Neural crest cell (in vitro differentiated cells): ENCODE data around the gene ATP13A2. TPM values are rescaled to one million over a fixed set of nuclear protein-coding genes. Genes with fewer than 3 reads are reported as not detected.

ENCODE experiments used
- DNase-seq: peaks from one replicate; pipeline ENCODE4 v3.0.0; 2021; ENCODE audit warnings: low read depth, mixed read lengths, low spot score
- H3K27ac Mint-ChIP-seq: one replicate; pipeline ENCODE4 v1.8.0; 2021; ENCODE audit warnings: mild to moderate bottlenecking, mixed read lengths; ENCODE audit not compliant: unreplicated experiment
- H3K27me3 Mint-ChIP-seq: 2 replicates; pipeline ENCODE4 v1.8.0; 2021; ENCODE audit warnings: low read depth, mild to moderate bottlenecking, mixed read lengths
- H3K36me3 Mint-ChIP-seq: 2 replicates; pipeline ENCODE4 v1.8.0; 2021; ENCODE audit warnings: low read depth, mild to moderate bottlenecking, mixed read lengths
- H3K4me1 Mint-ChIP-seq: 2 replicates; pipeline ENCODE4 v1.8.0; 2021; ENCODE audit warnings: mixed read lengths
- H3K4me3 Mint-ChIP-seq: one replicate; pipeline ENCODE4 v1.8.0; 2021; ENCODE audit warnings: mild to moderate bottlenecking, mixed read lengths
- H3K9me3 Mint-ChIP-seq: 2 replicates; pipeline ENCODE4 v1.8.0; 2021; ENCODE audit warnings: mixed read lengths
- total RNA-seq: library from RNA; stranded (reverse); gene quantifications from 2 replicates; pipeline ENCODE4 v1.2.1, GENCODE V29; 2021
- TF ChIP-seq, protein P1 (sequence below): fragments of 200-600 bp; sonication (generic); conservative IDR thresholded peaks from 2 replicates; pipeline ENCODE4 v1.5.0; 2021; ENCODE audit warnings: antibody characterized with exemption, mild to moderate bottlenecking

Gene ATP13A2
- total RNA-seq, 1 donor from 2014 or later: 53.9 TPM

DNA sequence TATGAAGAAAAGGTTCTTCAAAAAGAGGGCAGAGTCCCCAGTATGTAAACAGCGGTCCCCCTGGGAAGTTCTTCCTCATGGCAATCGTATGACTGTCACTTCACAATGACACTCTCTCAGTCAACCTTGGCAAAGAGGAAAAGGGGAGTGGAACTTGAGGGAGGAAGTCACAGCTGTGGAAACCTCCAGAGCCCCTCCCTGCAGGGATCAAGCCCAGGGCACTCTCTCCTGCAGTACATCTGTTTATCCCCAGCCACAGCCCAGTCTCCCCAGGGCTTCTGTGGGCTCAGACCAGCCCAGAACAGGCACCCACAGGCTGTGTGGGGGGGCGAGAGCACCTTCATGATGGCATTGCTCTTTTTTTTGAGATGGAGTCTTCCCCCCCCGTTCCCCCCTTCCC lies 2.0 kb downstream of the ATP13A2 start:
- peaks cover 17% of the 10 kb centered on the region for H3K4me1 Mint-ChIP-seq
- H3K27ac Mint-ChIP-seq: no peak overlapping the region
- TF ChIP-seq, protein P1, sequence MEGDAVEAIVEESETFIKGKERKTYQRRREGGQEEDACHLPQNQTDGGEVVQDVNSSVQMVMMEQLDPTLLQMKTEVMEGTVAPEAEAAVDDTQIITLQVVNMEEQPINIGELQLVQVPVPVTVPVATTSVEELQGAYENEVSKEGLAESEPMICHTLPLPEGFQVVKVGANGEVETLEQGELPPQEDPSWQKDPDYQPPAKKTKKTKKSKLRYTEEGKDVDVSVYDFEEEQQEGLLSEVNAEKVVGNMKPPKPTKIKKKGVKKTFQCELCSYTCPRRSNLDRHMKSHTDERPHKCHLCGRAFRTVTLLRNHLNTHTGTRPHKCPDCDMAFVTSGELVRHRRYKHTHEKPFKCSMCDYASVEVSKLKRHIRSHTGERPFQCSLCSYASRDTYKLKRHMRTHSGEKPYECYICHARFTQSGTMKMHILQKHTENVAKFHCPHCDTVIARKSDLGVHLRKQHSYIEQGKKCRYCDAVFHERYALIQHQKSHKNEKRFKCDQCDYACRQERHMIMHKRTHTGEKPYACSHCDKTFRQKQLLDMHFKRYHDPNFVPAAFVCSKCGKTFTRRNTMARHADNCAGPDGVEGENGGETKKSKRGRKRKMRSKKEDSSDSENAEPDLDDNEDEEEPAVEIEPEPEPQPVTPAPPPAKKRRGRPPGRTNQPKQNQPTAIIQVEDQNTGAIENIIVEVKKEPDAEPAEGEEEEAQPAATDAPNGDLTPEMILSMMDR: no peak
- H3K9me3 Mint-ChIP-seq: no peaks in the 10 kb centered on the region
- H3K36me3 Mint-ChIP-seq: no peaks in the 10 kb centered on the region
- no peak for DNase-seq
- peaks cover 7% of the 10 kb centered on the region for H3K27me3 Mint-ChIP-seq
- H3K4me3 Mint-ChIP-seq: peak overlapping the region; percentile 72

GRCh38 chr1:17008208-17008855 lies 3.4 kb downstream of the ATP13A2 start:
- TF ChIP-seq, protein P1: no peak
- H3K4me3 Mint-ChIP-seq: no peak overlapping the region
- DNase-seq: no peak
- H3K4me1 Mint-ChIP-seq: peaks cover 17% of the 10 kb centered on the region
- no peaks in the 10 kb centered on the region for H3K36me3 Mint-ChIP-seq
- no peaks in the 10 kb centered on the region for H3K9me3 Mint-ChIP-seq
- H3K27me3 Mint-ChIP-seq: peaks cover 7% of the 10 kb centered on the region
- H3K27ac Mint-ChIP-seq: no peak overlapping the region

- Mint-ChIP-seq H3K27me3 (peaks cover 2% of the 10 kb centered on the region), H3K9me3 (no peaks in the 10 kb centered on the region), H3K36me3 (no peaks in the 10 kb centered on the region), H3K4me1 (peaks cover 15% of the 10 kb centered on the region), H3K4me3 (no peak overlapping the region), H3K27ac (no peak overlapping the region)
- DNase-seq: no peak
- TF ChIP-seq, protein P1: no peak
Observed at GRCh38 chr1:17007121-17007520, 4.6 kb downstream of the ATP13A2 start.

DNA sequence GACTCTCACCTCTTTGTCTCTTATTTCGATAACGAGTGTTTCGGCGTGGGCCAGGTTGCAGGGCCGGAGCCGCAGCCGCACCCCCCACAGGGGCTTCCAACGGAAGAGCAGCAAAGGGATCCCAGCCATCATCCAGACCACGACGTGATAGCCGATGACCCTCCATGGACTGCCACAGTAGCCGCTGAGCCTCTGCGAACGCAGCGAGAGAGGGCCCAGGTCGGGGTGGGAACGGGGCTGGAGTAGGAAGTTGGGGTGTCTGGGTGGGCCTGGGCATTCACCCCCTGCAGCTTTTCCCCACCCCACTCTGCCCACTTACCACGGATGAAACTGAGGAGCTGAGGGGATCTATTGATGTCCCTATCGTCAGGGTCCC lies 6.4 kb downstream of the ATP13A2 start:
- Mint-ChIP-seq H3K4me1 (peaks cover 5% of the 10 kb centered on the region), H3K9me3 (no peaks in the 10 kb centered on the region), H3K27me3 (no peaks in the 10 kb centered on the region), H3K4me3 (no peak overlapping the region), H3K27ac (no peak overlapping the region), H3K36me3 (no peaks in the 10 kb centered on the region)
- no peak for DNase-seq
- TF ChIP-seq, protein P1: no peak

DNA sequence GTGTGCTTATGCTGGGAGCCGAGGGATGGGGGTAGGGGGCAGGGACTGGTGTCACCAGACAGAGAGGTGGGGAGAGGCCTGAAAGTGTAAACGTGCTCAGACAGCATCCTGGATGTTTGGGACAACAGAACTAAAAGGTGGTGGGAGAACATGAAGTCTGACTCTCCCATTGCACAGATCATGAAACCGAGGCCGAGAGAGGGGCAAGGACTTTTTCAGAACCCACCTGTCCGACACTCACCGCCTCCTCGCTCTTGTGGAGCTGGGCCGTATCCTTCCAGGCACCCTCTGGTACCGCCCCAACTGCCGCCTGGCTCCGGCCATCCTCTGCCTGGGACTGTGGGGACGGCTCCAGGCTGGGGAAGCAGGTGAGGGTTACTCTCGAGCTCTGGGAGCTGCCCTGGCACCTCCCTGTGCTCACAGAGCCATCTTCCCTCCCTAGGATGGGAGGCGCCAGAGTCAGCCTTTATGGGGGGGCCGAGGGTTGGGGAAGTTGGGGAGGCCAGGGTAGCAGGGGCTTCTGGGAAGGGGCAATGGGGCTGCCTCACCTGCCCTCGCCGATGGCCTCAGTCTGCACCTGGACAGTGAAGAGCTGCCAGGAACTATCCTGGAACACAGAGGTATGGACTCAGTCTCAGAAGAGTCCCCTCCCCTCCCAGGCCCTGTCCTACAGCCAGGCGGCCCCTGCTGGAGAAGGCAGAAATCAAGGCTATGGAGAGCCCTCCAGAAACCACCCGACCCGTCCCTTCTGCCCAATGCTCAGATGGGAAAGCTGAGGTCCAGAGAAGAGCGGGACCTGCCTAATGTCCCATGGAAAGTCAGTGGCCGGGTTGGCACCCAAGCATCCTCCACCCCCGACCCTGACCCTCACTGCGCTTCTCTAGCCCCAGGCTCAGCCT lies 7.0 kb downstream of the ATP13A2 start:
- Mint-ChIP-seq H3K36me3 (no peaks in the 10 kb centered on the region), H3K27me3 (no peaks in the 10 kb centered on the region), H3K4me3 (no peak overlapping the region), H3K27ac (no peak overlapping the region), H3K9me3 (no peaks in the 10 kb centered on the region), H3K4me1 (peaks cover 3% of the 10 kb centered on the region)
- TF ChIP-seq, protein P1: no peak
- no peak for DNase-seq
